AG09309 (cell line): ENCODE data around the gene ZC2HC1B.
A peak's percentile ranks its signal among the peaks of the same experiment; 100 is the strongest.

Experiments
- DNase-seq: peaks from one replicate; pipeline ENCODE4 v3.0.0-alpha.2; 2010; ENCODE audit warnings: low read depth
- H3K4me3 ChIP-seq: 2 replicates; pipeline ENCODE4 v1.5.1; 2011; ENCODE audit warnings: mild to moderate bottlenecking, low read depth, low read length, moderate library complexity; ENCODE audit not compliant: control insufficient read depth
- TF ChIP-seq, protein P1 (sequence below): IDR thresholded peaks from 2 replicates; pipeline ENCODE4 v1.5.1; 2011; ENCODE audit warnings: mild to moderate bottlenecking, low read depth, low read length, inconsistent platforms; ENCODE audit not compliant: insufficient read depth, control insufficient read depth; ENCODE audit errors: missing control alignments

ZC2HC1B gene

DNA sequence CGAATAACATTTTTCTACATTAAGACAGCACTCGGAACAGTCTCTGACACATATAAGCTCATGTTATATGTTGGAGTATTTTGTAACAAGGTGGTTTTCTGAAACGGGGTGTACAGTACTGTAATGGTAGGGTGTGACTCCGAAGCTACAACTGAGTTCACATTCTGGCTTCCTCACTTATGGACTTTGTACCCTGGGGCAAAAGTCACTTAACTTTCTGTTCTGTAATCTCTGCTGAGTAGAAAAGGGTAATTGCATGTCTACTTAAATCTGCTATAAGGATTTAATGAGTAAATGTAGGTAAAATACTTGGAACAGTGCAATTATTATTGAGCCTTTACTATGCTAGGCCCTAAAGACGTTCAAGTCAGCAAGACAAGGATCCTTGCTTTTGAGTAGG, 25.9 kb upstream of the ZC2HC1B start:
- DNase-seq, result no peak
- TF ChIP-seq, protein P1, sequence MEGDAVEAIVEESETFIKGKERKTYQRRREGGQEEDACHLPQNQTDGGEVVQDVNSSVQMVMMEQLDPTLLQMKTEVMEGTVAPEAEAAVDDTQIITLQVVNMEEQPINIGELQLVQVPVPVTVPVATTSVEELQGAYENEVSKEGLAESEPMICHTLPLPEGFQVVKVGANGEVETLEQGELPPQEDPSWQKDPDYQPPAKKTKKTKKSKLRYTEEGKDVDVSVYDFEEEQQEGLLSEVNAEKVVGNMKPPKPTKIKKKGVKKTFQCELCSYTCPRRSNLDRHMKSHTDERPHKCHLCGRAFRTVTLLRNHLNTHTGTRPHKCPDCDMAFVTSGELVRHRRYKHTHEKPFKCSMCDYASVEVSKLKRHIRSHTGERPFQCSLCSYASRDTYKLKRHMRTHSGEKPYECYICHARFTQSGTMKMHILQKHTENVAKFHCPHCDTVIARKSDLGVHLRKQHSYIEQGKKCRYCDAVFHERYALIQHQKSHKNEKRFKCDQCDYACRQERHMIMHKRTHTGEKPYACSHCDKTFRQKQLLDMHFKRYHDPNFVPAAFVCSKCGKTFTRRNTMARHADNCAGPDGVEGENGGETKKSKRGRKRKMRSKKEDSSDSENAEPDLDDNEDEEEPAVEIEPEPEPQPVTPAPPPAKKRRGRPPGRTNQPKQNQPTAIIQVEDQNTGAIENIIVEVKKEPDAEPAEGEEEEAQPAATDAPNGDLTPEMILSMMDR, result no peak

DNA sequence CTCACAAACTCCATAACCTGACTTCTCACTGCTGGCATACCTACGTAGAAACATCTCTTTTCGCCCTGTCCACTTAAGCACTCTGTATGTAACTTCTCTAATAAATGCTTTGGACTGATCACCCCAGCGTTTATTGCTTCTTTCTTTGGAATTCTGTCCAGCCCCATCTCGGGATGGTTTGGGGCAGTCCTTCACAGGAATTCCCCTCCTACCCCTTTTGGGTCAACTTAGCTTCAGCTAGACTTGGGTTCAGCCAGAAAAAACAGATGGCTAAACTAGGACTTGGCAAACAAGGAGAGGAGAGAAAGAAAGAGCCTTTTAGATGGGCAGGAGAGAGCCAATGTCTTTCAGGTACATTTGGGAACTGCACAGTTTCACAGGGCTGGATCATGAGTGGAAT, 25.1 kb upstream of the ZC2HC1B start:
- TF ChIP-seq, protein P1, result no peak
- DNase-seq, result no peak
- no peak overlapping the region for H3K4me3 ChIP-seq

More for the DNA sequence above, 25.9 kb upstream of the ZC2HC1B start:
- H3K4me3 ChIP-seq, result no peak overlapping the region

DNA sequence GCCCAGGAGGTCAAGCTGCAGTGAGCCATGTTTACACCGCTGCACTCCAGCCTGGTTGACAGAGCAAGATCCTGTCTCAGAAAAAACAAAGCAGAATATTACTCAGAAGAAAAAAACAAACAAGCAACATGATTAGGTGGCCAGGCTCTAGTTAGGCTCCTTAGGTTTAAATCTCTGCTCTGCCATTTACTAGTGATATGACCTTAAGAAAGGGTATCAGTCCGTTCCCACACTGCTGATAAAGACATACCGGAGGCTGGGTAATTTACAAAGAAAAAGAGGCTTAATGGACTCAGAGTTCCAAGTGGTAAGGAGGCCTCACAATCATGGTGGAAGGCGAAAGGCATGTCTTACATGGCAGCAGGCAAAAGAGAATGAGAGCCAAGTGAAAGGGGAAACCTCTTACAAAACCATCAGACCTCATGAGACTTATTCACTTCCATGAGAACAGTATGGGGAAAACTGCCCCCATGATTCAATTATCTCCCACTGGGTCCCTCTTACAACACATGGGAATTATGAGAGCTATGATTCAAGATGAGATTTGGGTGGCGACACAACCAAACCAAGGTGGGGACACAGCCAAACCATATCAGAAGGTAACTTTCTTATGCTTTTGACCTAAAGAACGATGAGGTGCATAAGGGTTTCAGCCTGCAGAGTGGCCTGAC, 23.5 kb upstream of the ZC2HC1B start:
- TF ChIP-seq, protein P1, result no peak
- DNase-seq, result no peak
- no peak overlapping the region for H3K4me3 ChIP-seq

DNA sequence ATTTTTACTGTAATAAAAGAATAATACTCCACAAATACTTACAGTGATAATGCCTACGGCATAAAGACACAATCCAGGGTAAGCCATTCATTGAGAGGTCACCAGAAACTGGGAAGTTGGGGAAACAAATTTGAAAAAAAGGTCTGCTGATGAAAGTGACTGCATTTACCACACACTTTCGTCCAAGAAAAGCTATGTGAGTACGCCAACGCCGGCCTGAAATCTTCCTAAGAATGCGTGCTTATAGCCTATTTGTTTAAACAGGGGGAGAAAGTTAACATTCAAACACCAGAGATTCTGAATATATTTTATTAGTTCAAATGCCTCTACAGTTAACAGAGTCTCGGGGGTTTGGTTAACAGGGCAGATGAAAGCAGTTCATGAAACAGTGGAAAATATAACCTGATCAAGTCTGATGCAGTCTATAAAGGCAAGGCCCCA, 21.8 kb upstream of the ZC2HC1B start:
- TF ChIP-seq, protein P1, result no peak
- peak overlapping the region; percentile 85 for H3K4me3 ChIP-seq
- no peak for DNase-seq

DNA sequence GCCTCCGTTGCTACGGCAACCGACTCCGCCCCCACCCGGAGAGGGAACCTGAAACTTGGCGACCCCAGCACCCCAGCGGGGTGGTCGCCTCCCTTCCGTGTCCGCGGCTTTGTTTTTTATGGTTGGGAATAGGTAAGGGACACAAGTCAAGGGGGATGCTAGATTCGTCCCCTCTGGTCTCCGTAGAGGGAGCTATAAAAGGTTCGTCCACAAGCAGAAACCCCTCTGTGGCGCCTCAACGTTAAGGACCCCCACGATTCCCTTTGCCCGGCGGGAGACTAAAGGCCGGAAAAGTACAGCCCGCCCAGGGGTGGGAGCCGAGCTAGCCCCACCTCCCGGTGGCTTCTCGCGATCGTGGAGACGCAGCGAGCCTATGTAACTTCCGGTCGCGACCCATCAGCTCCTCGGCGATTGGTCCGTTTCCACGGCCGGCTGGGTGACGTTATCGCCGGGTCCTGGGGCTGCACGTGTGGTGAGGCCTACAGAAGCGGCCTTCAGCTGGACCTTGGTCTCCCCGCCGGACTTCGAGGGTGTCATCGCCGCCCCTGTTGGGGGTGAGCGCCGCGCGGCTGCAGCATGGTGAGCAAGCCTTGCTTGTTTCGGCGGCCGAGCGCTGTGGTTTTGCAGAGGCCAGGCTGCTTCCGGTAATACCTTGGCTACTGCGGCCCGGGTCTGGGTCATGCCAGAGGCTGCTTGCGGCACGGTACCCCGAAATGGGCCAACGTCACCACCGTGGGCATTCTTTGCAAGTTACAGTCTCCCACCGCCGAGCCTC, 21.2 kb upstream of the ZC2HC1B start, which contains the start of gene LTV1:
LTV1 (plus strand) TSS at position 437 of the 775 bp plus-strand sequence; CDS start at position 577, 140 bp downstream.
- peak; percentile 81 for DNase-seq
- H3K4me3 ChIP-seq, result peak within 1 kb of the TSS; percentile 85
- TF ChIP-seq, protein P1, result no peak

DNA sequence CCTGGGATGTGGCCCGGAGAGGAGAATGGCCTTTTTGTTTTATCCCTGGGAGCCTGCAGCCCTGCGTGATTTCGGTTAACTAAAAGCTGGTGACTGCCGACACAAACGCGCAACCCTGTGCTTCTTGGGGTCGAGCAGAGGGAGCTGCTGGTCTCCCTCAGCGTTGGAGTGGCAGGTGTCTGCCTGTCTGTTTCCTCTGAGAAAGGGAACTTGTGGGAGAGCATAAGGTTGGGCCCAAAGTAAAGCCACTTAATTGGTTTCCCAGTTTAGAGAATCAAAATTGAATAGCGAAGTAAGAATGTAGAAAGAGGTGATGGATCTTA, 20.6 kb upstream of the ZC2HC1B start:
- H3K4me3 ChIP-seq, result peak overlapping the region; percentile 85
- TF ChIP-seq, protein P1, result no peak
- no peak for DNase-seq
